Choroid plexus epithelial cell (primary cell): ENCODE data around the gene NCKAP1.
"Not testable (repeated sequence)": the region's sequence is repeated elsewhere in the genome, so short reads cannot be mapped to it uniquely, and the experiment has no call there.

Experiments
- DNase-seq: peaks from one replicate; pipeline ENCODE4 v3.0.0-alpha.2; 2010; ENCODE audit warnings: low read depth
- H3K4me3 ChIP-seq: 2 replicates; pipeline ENCODE4 v1.5.1; 2011; ENCODE audit warnings: low read depth, mild to moderate bottlenecking, control low read depth, low read length, moderate library complexity
- TF ChIP-seq, protein P1 (sequence below): conservative IDR thresholded peaks from 2 replicates; pipeline ENCODE4 v1.5.1; 2011; ENCODE audit warnings: low read depth, mild to moderate bottlenecking, control low read depth, inconsistent platforms, low read length, moderate library complexity

Gene NCKAP1

DNA sequence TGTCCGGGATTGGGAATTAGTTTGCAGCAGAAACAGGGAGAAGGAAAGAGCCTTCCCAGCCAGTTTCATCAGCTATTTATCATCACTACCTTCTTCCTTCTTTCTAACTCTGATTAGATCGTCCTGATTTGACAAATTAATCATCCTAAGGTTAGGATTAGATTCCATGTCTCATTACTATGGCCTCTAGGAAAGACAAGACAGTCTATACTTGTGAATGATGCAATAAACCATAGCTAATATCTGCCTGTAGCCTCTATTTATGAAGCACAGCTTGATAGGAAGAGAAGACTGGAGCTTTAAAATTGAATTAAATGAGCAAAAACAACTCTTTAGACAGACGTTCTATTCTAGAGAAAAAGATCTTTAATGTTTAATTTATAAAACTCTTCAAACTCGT, 146.6 kb downstream of the NCKAP1 start:
- TF ChIP-seq, protein P1, sequence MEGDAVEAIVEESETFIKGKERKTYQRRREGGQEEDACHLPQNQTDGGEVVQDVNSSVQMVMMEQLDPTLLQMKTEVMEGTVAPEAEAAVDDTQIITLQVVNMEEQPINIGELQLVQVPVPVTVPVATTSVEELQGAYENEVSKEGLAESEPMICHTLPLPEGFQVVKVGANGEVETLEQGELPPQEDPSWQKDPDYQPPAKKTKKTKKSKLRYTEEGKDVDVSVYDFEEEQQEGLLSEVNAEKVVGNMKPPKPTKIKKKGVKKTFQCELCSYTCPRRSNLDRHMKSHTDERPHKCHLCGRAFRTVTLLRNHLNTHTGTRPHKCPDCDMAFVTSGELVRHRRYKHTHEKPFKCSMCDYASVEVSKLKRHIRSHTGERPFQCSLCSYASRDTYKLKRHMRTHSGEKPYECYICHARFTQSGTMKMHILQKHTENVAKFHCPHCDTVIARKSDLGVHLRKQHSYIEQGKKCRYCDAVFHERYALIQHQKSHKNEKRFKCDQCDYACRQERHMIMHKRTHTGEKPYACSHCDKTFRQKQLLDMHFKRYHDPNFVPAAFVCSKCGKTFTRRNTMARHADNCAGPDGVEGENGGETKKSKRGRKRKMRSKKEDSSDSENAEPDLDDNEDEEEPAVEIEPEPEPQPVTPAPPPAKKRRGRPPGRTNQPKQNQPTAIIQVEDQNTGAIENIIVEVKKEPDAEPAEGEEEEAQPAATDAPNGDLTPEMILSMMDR = no peak
- H3K4me3 ChIP-seq = no peak overlapping the region
- DNase-seq = no peak

DNA sequence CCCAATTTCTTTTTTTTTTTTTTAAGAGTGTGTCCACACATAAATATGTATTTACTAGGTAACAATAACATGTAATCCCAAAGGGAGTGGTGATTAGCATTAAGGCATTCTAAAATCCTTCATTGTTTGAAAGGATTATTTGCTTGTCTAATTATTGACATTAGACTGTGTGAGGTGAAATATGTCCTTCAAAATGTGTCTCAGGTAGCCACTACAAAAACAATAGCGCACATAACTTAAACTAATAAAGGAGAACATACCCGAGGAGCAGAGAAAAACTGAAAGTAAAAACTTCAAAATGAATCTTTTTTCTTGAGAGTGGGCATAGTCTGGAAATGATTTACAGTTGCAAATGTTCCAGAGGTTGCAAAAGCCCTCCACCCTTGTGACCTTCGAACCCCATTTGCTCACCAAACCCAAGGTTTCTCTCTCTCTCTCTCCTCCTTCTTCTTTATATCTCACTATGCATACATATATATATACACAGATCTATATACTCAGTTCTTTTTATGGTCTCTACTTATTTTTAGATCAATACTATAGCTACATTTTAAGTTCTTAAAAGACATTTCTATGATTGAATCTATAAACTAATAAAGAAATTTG, 147.4 kb downstream of the NCKAP1 start:
- DNase-seq = no peak
- H3K4me3 ChIP-seq = peak overlapping the region; percentile 9
- TF ChIP-seq, protein P1 = no peak

DNA sequence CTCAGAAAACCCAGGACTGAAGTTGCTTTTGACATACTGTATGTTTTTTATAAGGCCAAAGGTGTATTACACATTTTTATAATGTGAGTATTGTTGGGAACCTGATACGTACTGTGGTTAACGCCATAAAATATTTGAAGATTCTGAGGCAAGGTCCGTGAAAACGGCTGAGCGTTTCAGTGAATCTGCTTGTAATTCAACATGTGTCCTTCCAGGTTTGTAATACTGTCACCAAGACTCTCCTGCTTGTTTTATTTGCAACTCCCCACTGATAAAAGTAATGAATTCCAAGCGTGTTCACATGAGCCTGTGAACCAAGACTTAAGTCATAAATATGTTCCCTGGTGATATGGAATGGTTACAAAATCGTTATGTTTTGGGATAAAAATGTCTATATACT, 148.0 kb downstream of the NCKAP1 start:
- no peak overlapping the region for H3K4me3 ChIP-seq
- peak; percentile 48 for DNase-seq
- TF ChIP-seq, protein P1 = no peak

DNA sequence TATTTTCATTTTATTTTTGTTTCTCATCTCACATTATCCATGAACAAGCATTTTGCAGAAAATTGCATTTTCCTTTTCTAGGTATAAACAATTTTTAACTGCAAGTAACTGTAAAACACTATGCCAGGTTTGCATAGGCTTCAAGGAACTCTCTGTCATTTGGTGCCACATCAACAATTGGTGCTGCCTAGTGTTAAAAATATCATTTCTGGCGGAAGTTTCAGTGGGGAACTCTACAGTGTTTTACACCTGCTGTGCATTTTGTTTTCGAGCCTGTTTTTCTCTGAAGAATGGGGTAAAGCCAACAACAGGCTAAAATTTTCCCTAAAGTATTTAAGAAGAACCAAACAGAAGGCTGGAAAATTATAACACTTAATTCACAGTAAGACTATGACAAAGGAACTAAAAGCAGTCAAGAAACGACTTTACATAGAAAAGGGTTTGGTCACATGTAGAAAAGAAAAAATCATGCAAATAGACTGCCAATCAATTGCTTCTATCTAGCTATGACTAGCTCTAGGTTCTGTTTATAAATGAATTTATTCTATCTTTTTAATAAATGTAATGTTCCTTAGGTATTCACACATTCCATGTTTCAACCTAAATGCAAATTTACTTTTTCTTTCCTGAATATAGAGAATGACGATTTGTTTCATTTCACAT, 150.4 kb downstream of the NCKAP1 start:
- DNase-seq = no peak
- H3K4me3 ChIP-seq = no peak overlapping the region
- TF ChIP-seq, protein P1 = no peak

DNA sequence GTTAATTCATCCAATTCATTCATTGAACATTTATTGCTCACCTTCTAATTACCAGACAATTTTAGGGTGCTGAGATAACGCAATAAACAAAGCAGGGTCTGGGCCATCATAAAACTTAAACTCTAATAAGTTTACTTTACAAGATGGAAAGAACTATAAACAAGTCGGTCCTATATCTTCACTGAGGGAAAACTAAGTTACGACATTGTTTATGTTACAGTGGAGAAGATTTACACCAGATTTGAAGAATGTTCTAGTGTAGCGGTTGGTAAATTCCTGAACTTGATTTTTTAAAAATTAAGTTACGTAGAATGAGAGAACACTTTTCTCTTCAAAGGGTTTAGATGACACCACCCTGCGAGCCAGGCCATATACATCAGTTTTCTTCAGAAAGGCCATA, 151.2 kb downstream of the NCKAP1 start:
- TF ChIP-seq, protein P1 = no peak
- peak; percentile 51 for DNase-seq
- H3K4me3 ChIP-seq = no peak overlapping the region

DNA sequence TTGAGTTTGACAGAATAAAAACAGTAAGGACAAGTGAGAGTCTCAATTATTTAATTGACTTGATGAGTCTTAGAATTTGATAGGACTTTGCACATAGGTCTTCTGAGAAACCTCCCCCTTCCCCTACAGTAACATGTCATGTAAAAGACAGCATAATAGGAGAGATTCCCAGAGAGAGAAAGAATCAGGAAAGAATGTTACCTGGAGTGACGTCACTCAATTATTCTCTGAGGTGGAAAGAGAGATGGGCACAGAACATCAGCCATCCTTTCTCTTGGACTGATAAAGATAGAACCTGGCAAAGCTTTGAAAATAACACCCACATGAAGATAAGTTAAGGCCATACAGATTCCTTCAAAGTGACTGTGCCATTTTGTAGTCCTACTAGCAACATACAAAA, 152.5 kb downstream of the NCKAP1 start:
- TF ChIP-seq, protein P1 = no peak
- H3K4me3 ChIP-seq = no peak overlapping the region
- no peak for DNase-seq

DNA sequence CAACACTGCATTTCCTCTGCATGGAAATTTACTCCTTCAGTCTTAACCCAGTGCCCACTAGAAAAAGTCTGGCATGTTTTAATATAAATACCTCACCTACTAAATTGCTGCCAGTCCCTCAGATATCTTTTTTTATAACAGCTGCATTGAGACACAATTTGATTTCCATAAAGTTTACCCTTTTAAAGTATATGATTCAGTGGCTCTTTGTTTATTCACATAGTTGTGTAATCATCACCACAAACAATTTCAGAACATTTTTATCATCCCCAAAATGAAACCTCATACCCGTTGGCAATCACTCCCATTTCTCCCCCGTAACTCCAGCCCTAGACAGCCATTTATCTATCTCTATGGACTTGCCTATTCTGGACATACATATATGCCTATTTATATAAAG, 154.8 kb downstream of the NCKAP1 start:
- no peak for DNase-seq
- TF ChIP-seq, protein P1 = no peak

DNA sequence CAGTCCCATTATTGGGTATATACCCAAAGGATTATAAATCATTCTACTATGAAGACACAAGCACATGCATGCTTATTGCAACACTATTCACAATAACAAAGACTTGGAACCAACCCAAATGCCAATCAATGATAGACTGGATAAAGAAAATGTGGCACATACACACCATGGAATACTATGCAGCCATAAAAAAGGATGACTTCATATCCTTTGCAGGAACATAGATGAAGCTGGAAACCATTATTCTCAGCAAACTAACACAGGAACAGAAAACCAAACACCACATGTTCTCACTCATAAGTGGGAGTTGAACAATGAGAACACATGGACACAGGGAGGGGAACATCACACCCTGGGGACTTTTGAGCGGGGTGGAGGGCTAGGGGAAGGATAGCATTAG, 158.2 kb downstream of the NCKAP1 start:
- not testable (repeated sequence) for DNase-seq, H3K4me3 ChIP-seq

More for the DNA sequence above, 154.8 kb downstream of the NCKAP1 start:
- no peak overlapping the region for H3K4me3 ChIP-seq

DNA sequence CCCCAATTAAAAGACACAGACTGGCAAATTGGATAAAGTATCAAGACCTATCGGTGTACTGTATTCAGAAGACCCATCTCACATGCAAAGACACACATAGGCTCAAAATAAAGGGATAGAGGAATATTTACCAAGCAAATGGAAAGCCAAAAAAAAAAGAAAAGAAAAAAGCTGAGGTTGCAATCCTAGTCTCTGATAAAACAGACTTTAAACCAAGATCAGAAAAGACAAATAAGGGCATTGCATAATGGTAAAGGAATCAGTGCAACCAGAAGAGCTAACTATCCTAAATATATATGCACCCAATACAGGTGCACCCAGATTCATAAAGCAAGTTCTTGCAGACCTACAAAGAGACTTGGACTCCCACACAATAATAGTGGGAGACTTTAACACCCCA, 161.6 kb downstream of the NCKAP1 start:
- not testable (repeated sequence) for H3K4me3 ChIP-seq, DNase-seq
